GM10248 (cell line): Measurements from ENCODE around the gene OOEP.

ENCODE experiments used
- CTCF ChIA-PET: fragments of 300-600 bp; sonication (Branson Sonifier 250); formaldehyde crosslinking; extraction: SDS; loops from one replicate; lab custom pipeline; 2021; ENCODE audit warnings: antibody characterized with exemption; lab: Yijun Ruan, JAX
- POLR2A ChIA-PET: fragments of 350-650 bp; sonication (Branson Sonifier 250); formaldehyde crosslinking; extraction: SDS; loops from one replicate; lab custom pipeline; 2020; ENCODE audit warnings: antibody characterized with exemption; lab: Yijun Ruan, JAX
- DNase-seq: peaks from one replicate; pipeline ENCODE4 v3.0.0; 2012; ENCODE audit errors: extremely low spot score
- TF ChIP-seq, protein P1 (sequence below): IDR thresholded peaks from 2 replicates; pipeline ENCODE4 v1.5.1; 2012; ENCODE audit warnings: mild to moderate bottlenecking, low read depth; ENCODE audit errors: extremely low read depth, missing control alignments, control extremely low read depth

Gene OOEP

DNA sequence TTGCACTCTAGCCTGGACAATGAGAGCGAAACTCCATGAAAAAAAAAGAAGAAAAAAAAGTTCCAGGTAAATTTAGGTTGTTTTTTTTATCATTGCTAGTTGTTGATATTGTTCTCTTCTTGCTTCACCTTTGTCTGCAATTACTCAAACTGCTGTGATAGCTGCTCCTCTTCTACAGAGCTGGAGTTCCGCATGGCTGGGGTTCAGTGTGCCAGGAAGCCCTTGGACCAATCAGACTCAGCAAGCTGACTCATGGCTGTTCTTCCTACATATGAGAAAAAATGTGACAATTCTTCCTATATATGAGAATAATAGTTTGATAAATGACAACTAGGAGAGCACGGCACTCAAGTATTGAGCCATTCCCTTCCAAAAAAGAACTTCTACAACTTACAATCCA, 44.0 kb downstream of the OOEP start:
- TF ChIP-seq, protein P1, sequence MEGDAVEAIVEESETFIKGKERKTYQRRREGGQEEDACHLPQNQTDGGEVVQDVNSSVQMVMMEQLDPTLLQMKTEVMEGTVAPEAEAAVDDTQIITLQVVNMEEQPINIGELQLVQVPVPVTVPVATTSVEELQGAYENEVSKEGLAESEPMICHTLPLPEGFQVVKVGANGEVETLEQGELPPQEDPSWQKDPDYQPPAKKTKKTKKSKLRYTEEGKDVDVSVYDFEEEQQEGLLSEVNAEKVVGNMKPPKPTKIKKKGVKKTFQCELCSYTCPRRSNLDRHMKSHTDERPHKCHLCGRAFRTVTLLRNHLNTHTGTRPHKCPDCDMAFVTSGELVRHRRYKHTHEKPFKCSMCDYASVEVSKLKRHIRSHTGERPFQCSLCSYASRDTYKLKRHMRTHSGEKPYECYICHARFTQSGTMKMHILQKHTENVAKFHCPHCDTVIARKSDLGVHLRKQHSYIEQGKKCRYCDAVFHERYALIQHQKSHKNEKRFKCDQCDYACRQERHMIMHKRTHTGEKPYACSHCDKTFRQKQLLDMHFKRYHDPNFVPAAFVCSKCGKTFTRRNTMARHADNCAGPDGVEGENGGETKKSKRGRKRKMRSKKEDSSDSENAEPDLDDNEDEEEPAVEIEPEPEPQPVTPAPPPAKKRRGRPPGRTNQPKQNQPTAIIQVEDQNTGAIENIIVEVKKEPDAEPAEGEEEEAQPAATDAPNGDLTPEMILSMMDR = no peak
- DNase-seq = no peak
- POLR2A ChIA-PET = no interaction called here
- CTCF ChIA-PET = interaction anchor here (1.4 to 5.3 kb wide), 9 partner anchors 9 to 914 kb away, joined by 4 to 78 read pairs (median 19); no protein-coding TSS in a partner anchor

- TF ChIP-seq, protein P1 = no peak
- ChIA-PET POLR2A (no interaction called here), CTCF (interaction anchor here (0.8 to 1.3 kb wide), 2 partner anchors 38 to 912 kb away, joined by 3 to 5 read pairs; no protein-coding TSS in a partner anchor)
- no peak for DNase-seq
Observed at GRCh38 chr6:73323323-73323722, 46.4 kb downstream of the OOEP start.
